ENCODE data around the gene GSTA2.

The GSTA2 gene

DNA sequence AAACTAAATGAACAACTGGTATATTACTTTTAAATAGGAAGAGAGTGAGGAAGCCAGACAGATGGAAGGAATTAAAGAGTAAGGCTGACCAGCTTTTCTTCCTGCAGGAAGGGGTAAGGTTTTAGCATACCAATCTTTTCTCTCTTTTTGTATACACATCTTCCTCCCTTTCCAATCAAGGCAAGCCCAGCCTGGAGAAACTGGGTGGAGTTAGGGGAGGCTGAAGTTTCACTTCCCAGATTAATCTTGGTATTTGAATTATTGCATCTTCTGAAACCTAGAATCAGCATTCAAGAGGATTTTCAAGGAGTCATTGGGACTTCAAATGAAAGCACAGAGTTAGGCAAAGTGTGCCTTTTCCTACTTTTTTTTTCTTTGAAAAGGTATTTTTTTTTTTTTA is 59.2 kb downstream of the GSTA2 start:
- no peak overlapping the region for H3K4me3 ChIP-seq (ENCODE audit: low read depth, low read length)
- TF ChIP-seq, protein P1, sequence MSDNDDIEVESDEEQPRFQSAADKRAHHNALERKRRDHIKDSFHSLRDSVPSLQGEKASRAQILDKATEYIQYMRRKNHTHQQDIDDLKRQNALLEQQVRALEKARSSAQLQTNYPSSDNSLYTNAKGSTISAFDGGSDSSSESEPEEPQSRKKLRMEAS (IDR thresholded peaks at IDR 0.05; ENCODE audit: low read depth, low read length) = no peak
- TF ChIP-seq POLR2A (IDR thresholded peaks at IDR 0.05; ENCODE audit: extremely low read depth, insufficient read length) (no peak), MYC (IDR thresholded peaks at IDR 0.05; ENCODE audit: low read depth, low read length) (no peak)
- TF ChIP-seq, protein P2, sequence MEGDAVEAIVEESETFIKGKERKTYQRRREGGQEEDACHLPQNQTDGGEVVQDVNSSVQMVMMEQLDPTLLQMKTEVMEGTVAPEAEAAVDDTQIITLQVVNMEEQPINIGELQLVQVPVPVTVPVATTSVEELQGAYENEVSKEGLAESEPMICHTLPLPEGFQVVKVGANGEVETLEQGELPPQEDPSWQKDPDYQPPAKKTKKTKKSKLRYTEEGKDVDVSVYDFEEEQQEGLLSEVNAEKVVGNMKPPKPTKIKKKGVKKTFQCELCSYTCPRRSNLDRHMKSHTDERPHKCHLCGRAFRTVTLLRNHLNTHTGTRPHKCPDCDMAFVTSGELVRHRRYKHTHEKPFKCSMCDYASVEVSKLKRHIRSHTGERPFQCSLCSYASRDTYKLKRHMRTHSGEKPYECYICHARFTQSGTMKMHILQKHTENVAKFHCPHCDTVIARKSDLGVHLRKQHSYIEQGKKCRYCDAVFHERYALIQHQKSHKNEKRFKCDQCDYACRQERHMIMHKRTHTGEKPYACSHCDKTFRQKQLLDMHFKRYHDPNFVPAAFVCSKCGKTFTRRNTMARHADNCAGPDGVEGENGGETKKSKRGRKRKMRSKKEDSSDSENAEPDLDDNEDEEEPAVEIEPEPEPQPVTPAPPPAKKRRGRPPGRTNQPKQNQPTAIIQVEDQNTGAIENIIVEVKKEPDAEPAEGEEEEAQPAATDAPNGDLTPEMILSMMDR (IDR thresholded peaks at IDR 0.05; ENCODE audit: low read depth, low read length) = no peak
- no peak for DNase-seq (ENCODE audit: low read depth)
